T-cell (primary cell): ENCODE measurements around the gene RPTOR. TPM values are rescaled to one million over a fixed set of nuclear protein-coding genes. Genes with fewer than 3 reads are reported as not detected.

Experiments used
- ATAC-seq, 4 experiments: fragments of 200-7000 bp in 3 of 4; fragments of 150-1000 bp in 1 of 4; cut with Tn5 transposase; replicated peaks in 1 of 4; 1 replicate in 3 of 4; 2 replicates in 1 of 4; pipeline ENCODE4 v1.10.0; 2021; ENCODE audit warnings: moderate library complexity in 3 of 4, mild to moderate bottlenecking in 2 of 4, moderate number of reproducible peaks in 1 of 4
- CTCF ChIA-PET, 2 donors: fragments of 300-600 bp; sonication (Branson Sonifier 250); formaldehyde crosslinking; loops; one replicate each; lab custom pipeline; 2022; ENCODE audit warnings: antibody characterized with exemption in 2 of 2; lab: Charles Lee
- POLR2A ChIA-PET, 2 donors: fragments of 300-600 bp; sonication (Branson Sonifier 250); formaldehyde crosslinking; loops; one replicate each; lab custom pipeline; 2022; ENCODE audit warnings: antibody characterized with exemption in 2 of 2; lab: Charles Lee
- DNase-seq, 35 experiments: peaks; one replicate each; pipeline versions ENCODE4 v3.0.0 to v3.0.0-alpha.2; 2013 to 2023
- H3K27ac ChIP-seq: one replicate; pipeline ENCODE4 v1.5.1; 2013; ENCODE audit warnings: low read length
- H3K27me3 ChIP-seq, 2 experiments: replicated peaks in 1 of 2; 1 replicate in 1 of 2; 2 replicates in 1 of 2; pipeline versions ENCODE4 v1.6.1 to v1.7.0; 2013; ENCODE audit warnings: low read length in 1 of 2, mixed read lengths in 1 of 2; ENCODE audit not compliant: control insufficient read depth in 2 of 2, insufficient read depth in 2 of 2; ENCODE audit errors: extremely low read depth in 1 of 2
- H3K36me3 ChIP-seq, 2 donors: 1 replicate in 1 of 2; 2 replicates in 1 of 2; pipeline versions ENCODE4 v1.6.1 to v1.7.0; 2013; ENCODE audit warnings: low read length in 1 of 2; ENCODE audit not compliant: control insufficient read depth in 2 of 2, insufficient read depth in 1 of 2; ENCODE audit errors: extremely low read depth in 1 of 2
- H3K4me1 ChIP-seq, 2 experiments: 1 replicate in 1 of 2; 2 replicates in 1 of 2; pipeline versions ENCODE4 v1.6.1 to v1.7.0; 2013; ENCODE audit warnings: low read length in 2 of 2, mixed read lengths in 1 of 2; ENCODE audit not compliant: insufficient read depth in 2 of 2, control insufficient read depth in 1 of 2; ENCODE audit errors: extremely low read depth in 1 of 2
- H3K4me3 ChIP-seq, 2 donors: 1 replicate in 1 of 2; 2 replicates in 1 of 2; pipeline versions ENCODE4 v1.5.1 to v1.7.0; 2013; ENCODE audit warnings: mild to moderate bottlenecking in 2 of 2, low read length in 1 of 2, moderate library complexity in 1 of 2; ENCODE audit not compliant: control insufficient read depth in 1 of 2; ENCODE audit errors: extremely low read depth in 1 of 2
- H3K9me3 ChIP-seq: 2 replicates; pipeline ENCODE4 v1.7.0; 2013
- H3K27ac Mint-ChIP-seq, 2 donors: one replicate each; pipeline ENCODE4 v1.8.0; 2020 to 2021; ENCODE audit warnings: mild to moderate bottlenecking in 2 of 2, mixed read lengths in 2 of 2
- H3K27me3 Mint-ChIP-seq, 2 donors: one replicate each; pipeline ENCODE4 v1.8.0; 2021 to 2022; ENCODE audit warnings: mixed read lengths in 2 of 2
- H3K36me3 Mint-ChIP-seq: one replicate; pipeline ENCODE4 v1.8.0; 2021; ENCODE audit warnings: mixed read lengths
- H3K4me1 Mint-ChIP-seq, 3 donors: one replicate each; pipeline ENCODE4 v1.8.0; 2020 to 2022; ENCODE audit warnings: mixed read lengths in 3 of 3, mild to moderate bottlenecking in 1 of 3
- H3K4me3 Mint-ChIP-seq, 3 donors: one replicate each; pipeline ENCODE4 v1.8.0; 2020 to 2022; ENCODE audit warnings: mild to moderate bottlenecking in 3 of 3, mixed read lengths in 3 of 3, moderate library complexity in 3 of 3
- H3K9me3 Mint-ChIP-seq, 3 donors: one replicate each; pipeline ENCODE4 v1.8.0; 2020 to 2022; ENCODE audit warnings: mixed read lengths in 3 of 3
- WGBS: methylation state at CpG from one replicate; pipeline ENCODE4 v1.1.5; 2013; ENCODE audit warnings: missing lambda C conversion rate; ENCODE audit not compliant: insufficient coverage; 5-methylcytosine and 5-hydroxymethylcytosine counted together
- total RNA-seq, 35 experiments: library from RNA in 6 of 35; stranded (reverse) in 6 of 35; fragments of 120-200 nt in 1 of 35; gene quantifications; one replicate each; pipeline versions ENCODE4 v1.2.1 to v1.2.4 and lab custom pipeline; 2013 to 2026

RPTOR gene
- total RNA-seq, 5 donors from 2014 or later (not counting 1 experiment from before 2014, with no cell fraction given) = 59.4 to 76.8 (median 71.4) TPM

DNA sequence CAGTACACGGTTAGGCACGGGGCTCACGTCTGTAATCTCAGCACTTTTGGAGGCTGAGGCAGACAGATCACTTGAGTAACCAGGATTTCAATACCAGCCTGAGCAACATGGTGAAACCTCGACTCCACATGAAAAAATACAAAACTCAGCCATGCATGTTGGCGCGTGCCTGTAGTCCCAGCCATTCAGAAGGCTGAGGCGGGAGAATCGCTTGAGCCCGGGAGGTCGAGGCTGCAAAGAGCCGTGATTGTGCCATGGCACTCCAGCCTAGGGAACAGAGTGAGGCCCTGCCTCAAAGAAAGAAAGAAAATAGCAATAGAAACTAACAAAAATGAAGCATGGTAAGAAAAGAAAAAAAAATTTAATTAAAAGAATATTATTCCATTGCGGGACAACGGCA is 319.0 kb downstream of the RPTOR start:
- Mint-ChIP-seq H3K27me3 (no peaks in the 10 kb centered on the region), H3K36me3 (peaks cover 35% of the 10 kb centered on the region), H3K4me3 (no peak overlapping the region), H3K9me3 (peaks cover 3 to 11% (median 4%) of the 10 kb centered on the region in 3 donors), H3K27ac (no peak overlapping the region), H3K4me1 (peaks cover 42 to 60% (median 59%) of the 10 kb centered on the region in 3 donors)
- no peak overlapping the region for H3K27ac ChIP-seq
- ATAC-seq (no peak), DNase-seq (no peak)
- peaks cover 4 to 16% of the 10 kb centered on the region in 2 donors for H3K36me3 ChIP-seq
- CTCF ChIA-PET = interaction anchor here in 1 of 2 donors (0.6 kb wide), 1 partner anchor 48 kb away, joined by 3 read pairs; no protein-coding TSS in a partner anchor
- no peaks in the 10 kb centered on the region for H3K9me3 ChIP-seq
- no peaks in the 10 kb centered on the region for H3K27me3 ChIP-seq
- H3K4me3 ChIP-seq = no peak overlapping the region
- POLR2A ChIA-PET = interaction anchor here in 1 of 2 donors (0.7 kb wide), 1 partner anchor 12 kb away, joined by 3 read pairs; no protein-coding TSS in a partner anchor
- peaks cover 14 to 37% of the 10 kb centered on the region in 2 experiments for H3K4me1 ChIP-seq
- 97% methylated on average over 6 of the region's 13 CpGs for WGBS

DNA sequence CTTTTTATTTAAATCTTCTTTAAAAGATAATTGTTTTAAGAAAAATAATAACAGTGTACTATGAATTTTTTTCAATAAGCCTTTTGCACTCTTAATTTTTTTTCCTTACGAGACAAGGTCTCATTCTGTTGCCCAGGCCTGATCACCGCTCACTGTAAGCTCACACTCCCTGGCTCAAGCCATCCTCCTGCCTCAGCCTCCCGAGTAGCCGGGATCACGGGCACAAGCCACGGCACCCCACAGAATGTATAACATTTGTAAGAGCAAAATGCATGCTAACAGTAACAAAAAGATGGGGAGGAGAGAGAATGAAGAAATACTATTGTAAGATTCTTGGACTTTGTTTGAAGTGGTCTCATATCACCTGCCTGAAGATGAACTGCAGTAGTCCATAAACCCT is 320.1 kb downstream of the RPTOR start:
- Mint-ChIP-seq H3K4me3 (no peak overlapping the region), H3K27ac (no peak overlapping the region), H3K4me1 (peaks cover 41 to 60% (median 58%) of the 10 kb centered on the region in 3 donors), H3K36me3 (peaks cover 30% of the 10 kb centered on the region), H3K9me3 (peaks cover 3 to 11% (median 4%) of the 10 kb centered on the region in 3 donors), H3K27me3 (no peaks in the 10 kb centered on the region)
- H3K27ac ChIP-seq = no peak overlapping the region
- ChIA-PET CTCF (interaction anchor here in 1 of 2 donors (1.3 kb wide), 1 partner anchor 73 kb away, joined by 4 read pairs; no protein-coding TSS in a partner anchor), POLR2A (no interaction called here)
- H3K4me1 ChIP-seq = peaks cover 14 to 30% of the 10 kb centered on the region in 2 experiments
- H3K4me3 ChIP-seq = no peak overlapping the region
- DNase-seq = no peak
- no peaks in the 10 kb centered on the region for H3K27me3 ChIP-seq
- H3K9me3 ChIP-seq = no peaks in the 10 kb centered on the region
- WGBS = no CpG with 5 or more reads among the region's 6 CpGs
- peaks cover 2 to 10% of the 10 kb centered on the region in 2 donors for H3K36me3 ChIP-seq
- no peak for ATAC-seq

- Histone ChIP-seq H3K36me3 (peaks cover 0 to 5% of the 10 kb centered on the region in 2 donors), H3K27ac (no peak overlapping the region), H3K4me3 (no peak overlapping the region), H3K27me3 (no peaks in the 10 kb centered on the region), H3K4me1 (peaks cover 16 to 27% of the 10 kb centered on the region in 2 experiments), H3K9me3 (no peaks in the 10 kb centered on the region)
- ChIA-PET CTCF (interaction anchor here in 1 of 2 donors (1.3 to 1.6 kb wide), 2 partner anchors 32 to 75 kb away, joined by 4 to 6 read pairs; no protein-coding TSS in a partner anchor), POLR2A (no interaction called here)
- 15% methylated on average over 4 of the region's 8 CpGs for WGBS
- Mint-ChIP-seq H3K9me3 (peaks cover 3 to 11% (median 4%) of the 10 kb centered on the region in 3 donors), H3K27me3 (no peaks in the 10 kb centered on the region), H3K27ac (peak overlapping the region; percentile 66 to 75), H3K36me3 (peaks cover 23% of the 10 kb centered on the region), H3K4me3 (no peak overlapping the region), H3K4me1 (peaks cover 49 to 65% (median 63%) of the 10 kb centered on the region in 3 donors)
- ATAC-seq (peak; percentile 48 to 63 (median 60)), DNase-seq (peak in 30 of 35 experiments; percentile 22 to 72 (median 50))
Observed at GRCh38 chr17:80866050-80866793, 321.6 kb downstream of the RPTOR start.

- Histone ChIP-seq H3K9me3 (no peaks in the 10 kb centered on the region), H3K36me3 (peaks cover 0 to under 1% of the 10 kb centered on the region in 2 donors), H3K27me3 (no peaks in the 10 kb centered on the region), H3K4me3 (no peak overlapping the region), H3K27ac (no peak overlapping the region), H3K4me1 (peaks cover 19 to 30% of the 10 kb centered on the region in 2 experiments)
- Mint-ChIP-seq H3K27me3 (no peaks in the 10 kb centered on the region), H3K9me3 (peaks cover 3 to 10% (median 4%) of the 10 kb centered on the region in 3 donors), H3K4me3 (no peak overlapping the region), H3K36me3 (peaks cover 15% of the 10 kb centered on the region), H3K4me1 (peaks cover 54 to 67% (median 63%) of the 10 kb centered on the region in 3 donors), H3K27ac (peak overlapping the region; percentile 30 to 63)
- WGBS = 95% methylated on average over 3 of the region's 5 CpGs
- POLR2A ChIA-PET = no interaction called here
- ATAC-seq (no peak), DNase-seq (no peak)
- CTCF ChIA-PET = no interaction called here
Observed at GRCh38 chr17:80868022-80868609, 323.5 kb downstream of the RPTOR start.

GRCh38 chr17:80869481-80870145 is 325.0 kb downstream of the RPTOR start:
- Mint-ChIP-seq H3K36me3 (peaks cover 6% of the 10 kb centered on the region), H3K9me3 (no peaks in the 10 kb centered on the region), H3K27ac (peak overlapping the region in 1 of 2 donors; percentile 82), H3K4me3 (peak overlapping the region in 1 of 3 donors; percentile 82), H3K4me1 (peaks cover 65 to 73% (median 73%) of the 10 kb centered on the region in 3 donors), H3K27me3 (no peaks in the 10 kb centered on the region)
- ChIA-PET POLR2A (no interaction called here), CTCF (no interaction called here)
- ATAC-seq (no peak), DNase-seq (no peak)
- Histone ChIP-seq H3K27ac (no peak overlapping the region), H3K9me3 (no peaks in the 10 kb centered on the region), H3K36me3 (peaks cover 0 to 3% of the 10 kb centered on the region in 2 donors), H3K27me3 (no peaks in the 10 kb centered on the region), H3K4me1 (peaks cover 21 to 42% of the 10 kb centered on the region in 2 experiments), H3K4me3 (no peak overlapping the region)
- WGBS = 95% methylated on average over 5 of the region's 7 CpGs

- WGBS = 23% methylated on average over 7 of the region's 8 CpGs
- H3K36me3 ChIP-seq = peaks cover 0 to 3% of the 10 kb centered on the region in 2 donors
- no peaks in the 10 kb centered on the region for H3K27me3 Mint-ChIP-seq
Observed at GRCh38 chr17:80870401-80870800, 325.8 kb downstream of the RPTOR start.

More at GRCh38 chr17:80870401-80870800, 325.8 kb downstream of the RPTOR start:
- H3K4me3 Mint-ChIP-seq = peak overlapping the region in 1 of 3 donors; percentile 82
- ATAC-seq = peak; percentile 43 to 63 (median 58)
- peak in 1 of 35 experiments; percentile 33 for DNase-seq
- Histone ChIP-seq H3K4me1 (peaks cover 21 to 43% of the 10 kb centered on the region in 2 experiments), H3K4me3 (no peak overlapping the region), H3K9me3 (no peaks in the 10 kb centered on the region), H3K27me3 (no peaks in the 10 kb centered on the region), H3K27ac (no peak overlapping the region)
- ChIA-PET POLR2A (no interaction called here), CTCF (no interaction called here)
- no peaks in the 10 kb centered on the region for H3K9me3 Mint-ChIP-seq
- H3K27ac Mint-ChIP-seq = peak overlapping the region; percentile 81 to 82
- peaks cover 65 to 74% (median 66%) of the 10 kb centered on the region in 3 donors for H3K4me1 Mint-ChIP-seq
- peaks cover 12% of the 10 kb centered on the region for H3K36me3 Mint-ChIP-seq
